SK-N-SH treated with all-trans-retinoic acid at 6 μM for 48 hours (cell line): ENCODE measurements around the gene MLLT6.

Experiments
- ATAC-seq: fragments of 200-7000 bp; cut with Tn5 transposase; 3 replicates; pipeline ENCODE4 v1.9.1; 2020; ENCODE audit warnings: mild to moderate bottlenecking, moderate library complexity
- ARNTL ChIP-seq: fragments of 450-650 bp; formaldehyde crosslinking; IDR thresholded peaks from 2 replicates; pipeline ENCODE4 v1.5.0; 2020; ENCODE audit warnings: low read depth, mild to moderate bottlenecking, moderate library complexity, borderline replicate concordance
- CREB5 ChIP-seq: fragments of 250-450 bp; sonication (Bioruptor Pico); IDR thresholded peaks from 2 replicates; pipeline ENCODE4 v1.5.1; 2020; ENCODE audit warnings: low read depth, mild to moderate bottlenecking, moderate library complexity
- CSDC2 ChIP-seq: fragments of 250-450 bp; sonication (Bioruptor Pico); IDR thresholded peaks from 2 replicates; pipeline ENCODE4 v1.5.0; 2020; ENCODE audit warnings: mild to moderate bottlenecking, moderate library complexity
- CSRNP3 ChIP-seq: fragments of 250-450 bp; sonication (Bioruptor Pico); IDR thresholded peaks from 2 replicates; pipeline ENCODE4 v1.5.1; 2021; ENCODE audit warnings: mild to moderate bottlenecking, moderate library complexity
- ESRRG ChIP-seq: fragments of 250-450 bp; sonication (Bioruptor Pico); IDR thresholded peaks from 2 replicates; pipeline ENCODE4 v1.6.1; 2021; ENCODE audit warnings: mild to moderate bottlenecking
- ISL1 ChIP-seq: fragments of 250-450 bp; sonication (Bioruptor Pico); IDR thresholded peaks from 2 replicates; pipeline ENCODE4 v2.1.2; 2022; ENCODE audit warnings: mild to moderate bottlenecking, moderate library complexity
- OSR1 ChIP-seq: fragments of 250-450 bp; sonication (Bioruptor Pico); IDR thresholded peaks from 2 replicates; pipeline ENCODE4 v1.8.0; 2022; ENCODE audit warnings: moderate library complexity, mild to moderate bottlenecking, inconsistent platforms
- PATZ1 ChIP-seq: fragments of 250-450 bp; sonication (Bioruptor Pico); IDR thresholded peaks from 2 replicates; pipeline ENCODE4 v1.8.0; 2020; ENCODE audit warnings: mild to moderate bottlenecking, moderate library complexity, borderline replicate concordance
- POU6F1 ChIP-seq: fragments of 250-450 bp; sonication (Bioruptor Pico); IDR thresholded peaks from 2 replicates; pipeline ENCODE4 v1.8.0; 2021; ENCODE audit warnings: low read depth, mild to moderate bottlenecking, moderate library complexity, borderline replicate concordance
- PPARA ChIP-seq: fragments of 250-450 bp; sonication (Bioruptor Pico); IDR thresholded peaks from 2 replicates; pipeline ENCODE4 v1.5.0; 2020; ENCODE audit warnings: mild to moderate bottlenecking, borderline replicate concordance
- RARB ChIP-seq: fragments of 250-450 bp; sonication (Bioruptor Pico); IDR thresholded peaks from 2 replicates; pipeline ENCODE4 v1.8.0; 2021; ENCODE audit warnings: mild to moderate bottlenecking, moderate library complexity
- SNAI2 ChIP-seq: fragments of 250-450 bp; sonication (Bioruptor Pico); IDR thresholded peaks from 2 replicates; pipeline ENCODE4 v1.5.0; 2020; ENCODE audit warnings: mild to moderate bottlenecking, moderate library complexity
- TOX ChIP-seq: fragments of 250-450 bp; sonication (Bioruptor Pico); IDR thresholded peaks from 2 replicates; pipeline ENCODE4 v1.8.0; 2021; ENCODE audit warnings: mild to moderate bottlenecking, moderate library complexity, borderline replicate concordance
- ZC3H10 ChIP-seq: fragments of 250-450 bp; sonication (Bioruptor Pico); IDR thresholded peaks from 2 replicates; pipeline ENCODE4 v1.5.1; 2021; ENCODE audit warnings: mild to moderate bottlenecking, moderate library complexity
- ZNF565 ChIP-seq: fragments of 450-650 bp; formaldehyde crosslinking; conservative IDR thresholded peaks from 2 replicates; pipeline ENCODE4 v1.5.0; 2020; ENCODE audit warnings: low read depth, mild to moderate bottlenecking, moderate library complexity
- ZNF70 ChIP-seq: fragments of 450-650 bp; formaldehyde crosslinking; IDR thresholded peaks from 2 replicates; pipeline ENCODE4 v1.5.0; 2020; ENCODE audit warnings: mild to moderate bottlenecking, moderate library complexity
- ZNF8 ChIP-seq: fragments of 450-650 bp; formaldehyde crosslinking; IDR thresholded peaks from 2 replicates; pipeline ENCODE4 v1.5.0; 2020; ENCODE audit warnings: mild to moderate bottlenecking, moderate library complexity
- TF ChIP-seq, protein P1 (sequence below): fragments of 250-450 bp; sonication (Bioruptor Pico); IDR thresholded peaks from 2 replicates; pipeline ENCODE4 v1.5.0; 2020; ENCODE audit warnings: mild to moderate bottlenecking, moderate library complexity

MLLT6 gene

GRCh38 chr17:38719289-38719942, 14.3 kb downstream of the MLLT6 start:
- ATAC-seq: no peak
- no peak for TF ChIP-seq ARNTL
- no peak for TF ChIP-seq ZNF8 (CRISPR knock-in tag)
- TF ChIP-seq PATZ1: no peak
- no peak for TF ChIP-seq TOX (CRISPR knock-in tag)
- TF ChIP-seq RARB: no peak
- TF ChIP-seq SNAI2 (CRISPR knock-in tag): no peak
- no peak for TF ChIP-seq OSR1
- TF ChIP-seq ISL1: no peak

GRCh38 chr17:38719943-38720641, 15.0 kb downstream of the MLLT6 start:
- TF ChIP-seq ZNF70 (CRISPR knock-in tag) (no peak), CSDC2 (CRISPR knock-in tag) (no peak), ZNF8 (CRISPR knock-in tag) (no peak), CSRNP3 (CRISPR knock-in tag) (no peak), CREB5 (no peak), PATZ1 (no peak), ZC3H10 (CRISPR knock-in tag) (no peak), PPARA (CRISPR knock-in tag) (no peak), ESRRG (CRISPR knock-in tag) (no peak), ISL1 (no peak), TOX (CRISPR knock-in tag) (no peak), POU6F1 (CRISPR knock-in tag) (no peak)
- TF ChIP-seq, protein P1, sequence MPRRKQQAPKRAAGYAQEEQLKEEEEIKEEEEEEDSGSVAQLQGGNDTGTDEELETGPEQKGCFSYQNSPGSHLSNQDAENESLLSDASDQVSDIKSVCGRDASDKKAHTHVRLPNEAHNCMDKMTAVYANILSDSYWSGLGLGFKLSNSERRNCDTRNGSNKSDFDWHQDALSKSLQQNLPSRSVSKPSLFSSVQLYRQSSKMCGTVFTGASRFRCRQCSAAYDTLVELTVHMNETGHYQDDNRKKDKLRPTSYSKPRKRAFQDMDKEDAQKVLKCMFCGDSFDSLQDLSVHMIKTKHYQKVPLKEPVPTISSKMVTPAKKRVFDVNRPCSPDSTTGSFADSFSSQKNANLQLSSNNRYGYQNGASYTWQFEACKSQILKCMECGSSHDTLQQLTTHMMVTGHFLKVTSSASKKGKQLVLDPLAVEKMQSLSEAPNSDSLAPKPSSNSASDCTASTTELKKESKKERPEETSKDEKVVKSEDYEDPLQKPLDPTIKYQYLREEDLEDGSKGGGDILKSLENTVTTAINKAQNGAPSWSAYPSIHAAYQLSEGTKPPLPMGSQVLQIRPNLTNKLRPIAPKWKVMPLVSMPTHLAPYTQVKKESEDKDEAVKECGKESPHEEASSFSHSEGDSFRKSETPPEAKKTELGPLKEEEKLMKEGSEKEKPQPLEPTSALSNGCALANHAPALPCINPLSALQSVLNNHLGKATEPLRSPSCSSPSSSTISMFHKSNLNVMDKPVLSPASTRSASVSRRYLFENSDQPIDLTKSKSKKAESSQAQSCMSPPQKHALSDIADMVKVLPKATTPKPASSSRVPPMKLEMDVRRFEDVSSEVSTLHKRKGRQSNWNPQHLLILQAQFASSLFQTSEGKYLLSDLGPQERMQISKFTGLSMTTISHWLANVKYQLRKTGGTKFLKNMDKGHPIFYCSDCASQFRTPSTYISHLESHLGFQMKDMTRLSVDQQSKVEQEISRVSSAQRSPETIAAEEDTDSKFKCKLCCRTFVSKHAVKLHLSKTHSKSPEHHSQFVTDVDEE (CRISPR knock-in tag): no peak
- TF ChIP-seq, all 23 proteins: peak for 0
- no peak for ATAC-seq

DNA sequence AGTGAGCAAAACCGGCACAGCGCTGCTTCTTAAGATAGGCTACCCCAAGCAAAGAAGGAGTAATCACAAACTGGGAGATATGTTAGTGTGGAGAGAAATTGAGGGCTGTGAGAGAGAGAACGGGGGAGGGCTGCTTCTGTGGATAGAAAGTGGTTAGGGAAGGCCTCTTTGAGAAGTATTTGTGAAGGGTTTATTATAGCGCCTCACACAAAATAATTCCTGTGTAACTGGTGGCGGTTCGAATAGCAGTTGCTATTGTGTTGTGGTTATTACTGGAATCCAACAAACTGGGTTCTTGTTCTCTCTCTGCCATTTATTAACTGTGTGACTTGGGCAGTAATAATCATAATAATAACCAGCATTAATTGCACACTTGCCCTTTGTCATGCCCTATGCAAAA, 15.9 kb downstream of the MLLT6 start:
- no peak for ATAC-seq
- TF ChIP-seq CREB5: no peak
- no peak for TF ChIP-seq CSRNP3 (CRISPR knock-in tag)
- TF ChIP-seq ZC3H10 (CRISPR knock-in tag): no peak
- no peak for TF ChIP-seq ESRRG (CRISPR knock-in tag)
- no peak for TF ChIP-seq ZNF565 (CRISPR knock-in tag)
